Small intestine (tissue), 7 donors: ENCODE measurements around the gene MYD88. TPM values are rescaled to one million over a fixed set of nuclear protein-coding genes. Genes with fewer than 3 reads are reported as not detected.
"Not testable (repeated sequence)": the region's sequence is repeated elsewhere in the genome, so short reads cannot be mapped to it uniquely, and the experiment has no call there.

Experiments
- DNase-seq, 2 donors: peaks; one replicate each; pipeline versions ENCODE4 v3.0.0 to v3.0.0-alpha.2; 2013
- FAIRE-seq: peaks from 2 replicates; lab custom pipeline; 2012; peaks lifted over from hg19 to GRCh38; lab: Jason Lieb, UNC
- H3K27ac ChIP-seq, 3 donors: one replicate each; pipeline ENCODE4 v1.5.1; 2013; ENCODE audit warnings: low read length in 2 of 3, mild to moderate bottlenecking in 2 of 3, control low read depth in 1 of 3, inconsistent platforms in 1 of 3, low read depth in 1 of 3, moderate library complexity in 1 of 3
- H3K27me3 ChIP-seq, 3 donors: one replicate each; pipeline ENCODE4 v1.6.1; 2013; ENCODE audit warnings: low read length in 3 of 3, inconsistent platforms in 1 of 3; ENCODE audit not compliant: control insufficient read depth in 3 of 3, insufficient read depth in 3 of 3
- H3K36me3 ChIP-seq, 3 donors: one replicate each; pipeline ENCODE4 v1.6.1; 2013; ENCODE audit warnings: low read length in 3 of 3, inconsistent platforms in 1 of 3, low read depth in 1 of 3, mild to moderate bottlenecking in 1 of 3, moderate library complexity in 1 of 3; ENCODE audit not compliant: control insufficient read depth in 3 of 3, insufficient read depth in 2 of 3
- H3K4me1 ChIP-seq, 3 donors: one replicate each; pipeline ENCODE4 v1.6.1; 2013; ENCODE audit warnings: low read length in 2 of 3, inconsistent platforms in 1 of 3, low read depth in 1 of 3, mild to moderate bottlenecking in 1 of 3, moderate library complexity in 1 of 3; ENCODE audit not compliant: control insufficient read depth in 3 of 3, insufficient read depth in 2 of 3
- H3K4me3 ChIP-seq, 3 donors: one replicate each; pipeline ENCODE4 v1.5.1; 2013; ENCODE audit warnings: low read length in 3 of 3, control low read depth in 1 of 3, inconsistent platforms in 1 of 3, low read depth in 1 of 3, mild to moderate bottlenecking in 1 of 3, moderate library complexity in 1 of 3
- H3K9me3 ChIP-seq, 2 donors: one replicate each; pipeline ENCODE4 v1.6.1; 2013; ENCODE audit warnings: low read depth in 1 of 2, low read length in 1 of 2; ENCODE audit not compliant: control insufficient read depth in 2 of 2, insufficient read depth in 1 of 2
- WGBS, 3 donors: extraction: QIAGEN DNeasy Blood & Tissue Kit; methylation state at CpG; one replicate each; pipeline ENCODE4 v1.1.7; 2013; 5-methylcytosine and 5-hydroxymethylcytosine counted together
- polyA plus RNA-seq, 4 donors: library from polyadenylated mRNA; stranded (reverse) in 3 of 4; unstranded in 1 of 4; fragments of 200-250 nt in 3 of 4; fragments of 120-200 nt in 1 of 4; gene quantifications; one replicate each; pipeline versions ENCODE4 v1.2.1 to v1.2.3, GENCODE V29; 2013
- donor health status: healthy with polysubstance abuse.
- donor health status: control.
- donor health status: control.
- donor health status: Bipolar disorder and iron deficiency.
- donor health status: healthy.

The MYD88 gene
- polyA plus RNA-seq, 4 donors, result 30.5 to 62.2 (median 41.8) TPM

DNA sequence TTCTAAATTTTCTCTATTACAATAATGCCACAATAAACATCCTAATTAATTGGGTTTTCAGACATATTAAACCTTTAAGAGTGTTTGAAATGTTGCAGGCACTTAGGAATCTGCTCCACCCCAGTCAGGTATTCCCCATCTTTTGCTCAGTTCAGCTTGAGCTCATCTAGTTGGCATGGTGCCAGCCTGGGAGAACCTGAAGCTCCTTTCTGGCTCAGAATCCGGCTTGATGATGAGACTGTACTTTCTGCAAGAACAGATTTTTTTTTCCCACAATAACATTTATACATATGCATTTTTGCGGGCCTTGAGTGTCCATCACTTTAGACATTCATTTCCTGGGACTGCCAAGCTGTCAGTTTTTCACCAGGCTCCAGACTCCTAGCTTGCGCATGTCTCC is 19.1 kb downstream of the MYD88 start:
- H3K9me3 ChIP-seq, result no peaks in the 10 kb centered on the region
- peak in 1 of 2 donors; percentile 26 for DNase-seq
- FAIRE-seq, result no peak
- no peaks in the 10 kb centered on the region for H3K36me3 ChIP-seq
- WGBS, 3 donors, result 82 to 87% (median 82%) methylated on average over 3 of the region's 3 CpGs
- no peak overlapping the region for H3K27ac ChIP-seq
- H3K4me1 ChIP-seq, result no peaks in the 10 kb centered on the region
- no peaks in the 10 kb centered on the region for H3K27me3 ChIP-seq
- H3K4me3 ChIP-seq, result no peak overlapping the region

DNA sequence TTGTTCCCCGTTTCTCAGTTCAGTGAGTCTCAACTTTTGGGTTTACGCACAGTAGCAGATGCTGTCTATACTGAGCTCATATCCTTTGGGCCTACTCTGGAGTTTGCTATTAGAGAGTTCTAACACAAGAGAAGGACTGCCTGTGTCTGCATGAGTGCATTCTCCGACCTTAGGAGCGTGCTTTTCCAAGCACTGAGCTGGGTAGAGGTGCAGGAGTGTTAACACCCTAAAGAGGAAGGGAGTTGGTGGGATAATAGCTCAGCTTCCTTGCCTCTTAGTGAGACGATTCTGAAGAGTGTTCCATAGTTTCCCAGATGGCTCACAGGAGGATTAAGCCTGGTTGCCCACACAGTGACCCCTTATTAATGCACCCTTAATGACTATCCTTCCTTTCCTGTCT is 20.0 kb downstream of the MYD88 start:
- DNase-seq (no peak), FAIRE-seq (no peak)
- no peaks in the 10 kb centered on the region for H3K4me1 ChIP-seq
- no peak overlapping the region for H3K4me3 ChIP-seq
- no peaks in the 10 kb centered on the region for H3K27me3 ChIP-seq
- H3K9me3 ChIP-seq, result no peaks in the 10 kb centered on the region
- H3K27ac ChIP-seq, result no peak overlapping the region
- no peaks in the 10 kb centered on the region for H3K36me3 ChIP-seq
- WGBS, 3 donors, result 78 to 92% (median 83%) methylated on average over 5 of the region's 5 CpGs

DNA sequence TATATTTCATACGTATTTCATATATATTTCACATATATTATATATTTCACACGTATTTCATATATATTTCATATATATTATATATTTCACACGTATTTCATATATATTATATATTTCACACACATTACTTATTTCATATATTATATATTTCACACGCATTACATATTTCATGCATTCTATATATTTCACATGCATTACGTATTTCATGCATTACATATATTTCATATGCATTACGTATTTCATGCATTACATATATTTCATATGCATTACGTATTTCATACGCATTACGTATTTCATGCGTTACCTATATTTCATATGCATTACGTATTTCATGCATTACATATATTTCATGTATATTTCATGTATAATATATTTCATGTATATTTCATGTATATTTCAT is 22.2 kb downstream of the MYD88 start:
- H3K27me3 ChIP-seq, H3K9me3 ChIP-seq, H3K4me1 ChIP-seq, H3K27ac ChIP-seq, FAIRE-seq, H3K36me3 ChIP-seq, H3K4me3 ChIP-seq, DNase-seq: not testable (repeated sequence)
- WGBS, 3 donors, result 94 to 97% (median 95%) methylated on average over 11 of the region's 11 CpGs

DNA sequence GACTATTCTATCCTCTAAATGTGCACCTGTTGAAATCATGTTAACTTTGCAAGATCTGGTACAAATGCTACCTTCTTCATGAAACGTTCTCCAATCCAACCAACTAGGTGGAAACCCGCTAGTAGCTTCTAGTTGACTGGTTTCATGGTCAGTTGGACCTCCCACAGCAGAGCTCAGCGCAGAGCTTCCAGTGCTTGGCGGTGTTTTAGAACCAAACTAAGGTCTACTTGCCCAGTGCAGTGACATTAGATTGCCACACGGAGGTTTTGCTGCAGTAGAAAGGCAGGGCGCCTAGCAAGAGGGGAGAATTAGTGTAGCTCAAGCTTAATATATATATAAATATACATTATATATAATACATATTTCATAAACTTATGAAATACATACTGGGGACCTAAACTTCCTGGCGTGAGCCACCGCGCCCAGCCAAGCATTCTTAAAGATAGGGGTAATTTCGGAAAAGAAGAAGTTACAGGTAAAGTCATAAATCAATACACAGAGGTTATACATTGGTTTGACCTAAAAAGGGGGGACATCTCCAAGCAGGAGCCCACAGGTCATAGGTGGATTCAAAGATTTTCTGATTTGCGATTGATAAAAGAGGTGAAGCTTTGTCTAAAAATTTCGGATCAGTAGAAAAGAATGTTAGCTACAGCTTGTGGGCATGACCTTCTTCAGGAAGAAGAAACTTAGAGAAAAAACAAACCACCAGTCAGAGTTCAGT is 24.8 kb downstream of the MYD88 start:
- Histone ChIP-seq H3K9me3 (no peaks in the 10 kb centered on the region), H3K4me3 (no peak overlapping the region), H3K4me1 (peaks cover 10 to 12% (median 10%) of the 10 kb centered on the region in 3 donors), H3K36me3 (no peaks in the 10 kb centered on the region), H3K27me3 (no peaks in the 10 kb centered on the region), H3K27ac (no peak overlapping the region)
- DNase-seq, result peak in 1 of 2 donors; percentile 28
- 89 to 90% (median 90%) methylated on average over 12 of the region's 12 CpGs for WGBS, 3 donors
- FAIRE-seq, result no peak

DNA sequence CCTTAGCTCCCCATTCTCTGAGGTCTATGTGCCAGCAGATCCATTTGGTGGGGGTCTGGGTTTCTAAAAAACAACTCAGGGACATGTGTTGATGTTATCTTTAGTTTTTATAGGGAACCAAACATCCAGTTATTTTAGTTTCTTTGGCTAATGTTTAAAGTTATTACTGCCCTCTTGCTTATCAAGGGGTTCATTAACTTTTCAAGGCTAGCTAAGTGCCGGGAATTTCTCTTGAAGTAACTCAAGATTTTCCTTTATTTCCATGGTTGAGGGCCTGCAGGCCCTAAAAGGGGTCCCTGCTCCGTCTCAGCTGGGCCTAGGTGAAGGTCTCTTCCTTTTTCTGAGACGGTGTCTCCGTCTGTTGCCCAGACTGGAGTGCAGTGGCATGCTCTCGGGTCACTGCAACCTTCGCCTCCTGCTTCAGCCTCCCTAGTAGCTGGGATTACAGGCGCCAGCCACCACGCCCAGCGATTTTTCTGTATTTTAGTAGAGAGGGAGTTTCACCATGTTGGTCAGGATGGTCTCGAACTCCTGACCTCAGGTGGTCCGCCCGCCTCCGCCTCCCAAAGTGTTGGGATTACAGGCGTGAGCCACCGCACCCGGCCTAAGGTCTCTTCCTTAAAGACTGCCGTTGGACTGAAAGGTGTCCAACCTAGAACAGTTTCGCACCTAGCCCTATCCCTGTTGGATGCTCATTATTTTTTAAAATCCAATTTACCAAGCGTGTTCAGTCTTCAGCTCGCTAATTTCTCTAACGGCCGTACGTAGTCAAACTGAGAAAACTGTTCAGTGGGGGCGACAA is 25.6 kb downstream of the MYD88 start:
- peak overlapping the region; percentile 90 to 98 (median 92) for H3K27ac ChIP-seq
- peak; percentile 27 to 45 for DNase-seq
- peak overlapping the region; percentile 43 to 90 (median 49) for H3K4me3 ChIP-seq
- no peaks in the 10 kb centered on the region for H3K36me3 ChIP-seq
- H3K9me3 ChIP-seq, result no peaks in the 10 kb centered on the region
- 38 to 64% (median 45%) methylated on average over 24 of the region's 24 CpGs for WGBS, 3 donors
- H3K27me3 ChIP-seq, result no peaks in the 10 kb centered on the region
- FAIRE-seq, result no peak
- peaks cover 10 to 12% (median 10%) of the 10 kb centered on the region in 3 donors for H3K4me1 ChIP-seq

DNA sequence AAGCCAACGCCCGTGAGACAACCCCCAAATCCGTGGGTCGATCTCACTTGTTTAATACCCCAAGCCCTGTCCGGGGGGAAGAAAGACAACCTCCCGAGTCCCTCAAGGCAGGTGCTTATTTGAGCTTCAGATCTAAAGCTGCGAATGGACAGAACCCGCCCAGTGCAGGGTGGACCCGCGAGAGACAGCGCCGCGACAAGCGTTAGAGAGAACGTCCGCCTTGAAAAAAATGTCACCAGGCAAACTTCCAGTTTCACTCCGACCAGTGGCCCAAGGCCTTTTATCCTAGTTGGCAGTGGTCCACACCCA is 26.1 kb downstream of the MYD88 start:
- Histone ChIP-seq H3K4me1 (peaks cover 10 to 12% (median 10%) of the 10 kb centered on the region in 3 donors), H3K9me3 (no peaks in the 10 kb centered on the region), H3K27me3 (no peaks in the 10 kb centered on the region), H3K27ac (peak overlapping the region; percentile 90 to 98 (median 92)), H3K4me3 (peak overlapping the region; percentile 43 to 90 (median 49)), H3K36me3 (no peaks in the 10 kb centered on the region)
- FAIRE-seq (no peak), DNase-seq (no peak)
- WGBS, 3 donors, result 0 to 1% (median 0%) methylated on average over 17 of the region's 17 CpGs

DNA sequence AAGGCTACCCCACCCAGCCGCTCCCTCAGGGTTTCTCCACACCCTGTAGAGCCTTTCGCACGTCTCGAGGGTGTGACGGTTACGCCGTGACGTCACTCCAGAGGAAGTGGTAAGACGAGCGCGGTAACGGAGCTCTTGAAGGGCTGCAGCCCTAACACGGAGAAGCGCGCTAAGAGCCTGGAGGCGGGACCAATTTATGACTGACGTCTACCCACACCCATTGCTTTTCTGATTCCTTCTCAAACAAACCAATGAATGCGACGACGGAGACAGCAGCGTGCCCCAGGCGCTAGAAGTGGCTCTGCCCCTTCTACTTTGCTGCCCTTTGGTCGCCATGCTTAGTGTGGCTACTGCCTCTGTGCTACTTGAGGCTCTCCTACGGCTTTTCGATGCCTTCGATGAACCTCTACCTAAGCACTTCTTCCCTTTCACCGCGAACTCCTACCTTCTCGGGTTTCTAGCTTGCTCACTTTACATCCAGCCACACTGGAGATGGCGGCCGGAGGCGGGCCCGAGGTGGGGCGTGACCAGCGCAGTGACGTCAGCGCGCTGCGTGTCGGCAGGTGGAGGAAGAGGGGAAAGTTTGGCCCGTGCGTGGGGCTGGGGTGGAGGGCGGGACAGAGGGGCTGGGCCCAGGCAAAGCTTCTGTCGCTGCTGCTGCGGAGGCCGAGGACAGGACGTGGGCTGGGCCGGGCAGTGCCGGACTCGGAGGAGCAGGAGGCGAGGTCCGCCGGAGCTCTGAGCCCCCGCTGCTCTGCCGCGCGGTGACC is 26.7 kb downstream of the MYD88 start, which contains the start of gene OXSR1:
TSS of gene OXSR1 (plus strand) at position 586 of the 770 bp plus-strand sequence. CDS start 340 bp downstream, outside the sequence.
- Histone ChIP-seq H3K9me3 (no peaks in the 10 kb centered on the region), H3K27ac (peak within 1 kb of the TSS; percentile 90 to 98 (median 92)), H3K36me3 (no peaks in the 10 kb centered on the region), H3K4me3 (peak within 1 kb of the TSS; percentile 68 to 90 (median 78)), H3K4me1 (peaks cover 10 to 12% (median 10%) of the 10 kb centered on the region in 3 donors), H3K27me3 (no peaks in the 10 kb centered on the region)
- WGBS, 3 donors, result 0% methylated on average over 48 to 57 of the region's 57 CpGs
- FAIRE-seq, result peak; percentile 92
- peak; percentile 100 for DNase-seq
